ENCODE data around the gene HSCB.

The HSCB gene

DNA sequence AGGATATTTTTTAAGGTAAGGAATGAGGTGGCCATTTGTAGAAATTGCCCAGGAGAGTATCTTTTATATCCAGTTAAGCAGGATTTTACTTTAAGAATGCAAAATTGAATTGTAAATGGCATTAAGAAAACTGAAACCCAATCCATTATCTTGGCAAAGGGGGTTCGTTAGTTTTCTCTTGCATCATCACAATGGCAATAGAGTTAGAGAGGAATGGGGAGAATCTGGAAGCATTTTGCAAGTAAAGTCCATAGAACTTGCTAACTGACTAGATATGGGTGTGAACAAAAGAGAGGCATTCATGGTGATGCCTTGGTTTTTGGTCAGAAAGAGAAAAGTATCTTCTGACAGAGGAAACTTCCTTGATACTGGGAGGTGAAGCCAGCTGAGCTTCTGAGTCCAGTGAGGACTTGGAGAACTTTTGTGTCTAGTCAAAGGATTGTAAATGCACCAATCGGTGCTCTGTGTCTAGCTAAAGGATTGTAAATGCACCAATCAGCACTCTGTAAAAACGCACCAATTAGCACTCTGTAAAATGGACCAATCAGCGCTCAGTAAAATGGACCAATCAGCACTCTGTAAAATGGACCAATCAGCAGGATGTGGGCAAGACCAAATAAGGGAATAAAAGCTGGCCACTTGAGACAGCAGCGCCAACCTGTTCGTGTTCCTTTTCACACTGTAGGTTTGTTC is 27.0 kb downstream of the HSCB start:
- FAIRE-seq (no peak), DNase-seq (ENCODE audit: insufficient read length, low spot score) (no peak)
- no peak for TF ChIP-seq CTCF (IDR thresholded peaks at IDR 0.05; ENCODE audit: insufficient read depth, missing control alignments)

GRCh38 chr22:28769394-28770085 is 27.7 kb downstream of the HSCB start:
- no peak for TF ChIP-seq CTCF (IDR thresholded peaks at IDR 0.05; ENCODE audit: insufficient read depth, missing control alignments)
- no peak for DNase-seq (ENCODE audit: insufficient read length, low spot score)
- no peak for FAIRE-seq

DNA sequence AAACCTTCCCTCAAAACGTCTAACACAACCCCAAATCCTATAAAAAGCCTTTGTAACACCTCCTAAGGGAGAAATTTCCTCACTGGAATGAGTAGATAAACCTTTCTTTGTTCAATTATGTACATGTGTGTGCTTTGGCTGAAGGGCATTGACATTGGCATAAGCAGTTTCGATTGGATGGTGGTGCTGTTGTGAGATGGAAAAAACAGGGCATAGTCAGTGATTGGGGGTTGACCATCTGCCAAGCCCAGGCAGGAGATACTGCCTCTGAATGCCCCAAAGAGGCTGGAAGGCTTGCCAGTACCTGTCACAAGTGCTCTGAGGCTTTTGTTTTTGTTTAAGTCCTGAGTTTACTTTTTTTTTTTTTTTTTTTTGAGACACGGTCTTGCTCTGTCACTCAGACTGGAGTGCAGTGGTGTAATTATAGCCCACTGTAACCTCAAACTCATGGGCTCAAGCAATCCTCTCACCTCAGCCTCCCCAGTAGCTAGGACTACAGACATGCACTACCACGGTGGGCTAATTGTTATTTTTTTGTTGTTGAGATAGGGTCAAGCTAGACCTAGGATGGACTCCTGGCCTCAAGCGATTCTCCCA is 29.5 kb downstream of the HSCB start:
- FAIRE-seq: no peak
- no peak for DNase-seq (ENCODE audit: insufficient read length, low spot score)
- TF ChIP-seq CTCF (IDR thresholded peaks at IDR 0.05; ENCODE audit: insufficient read depth, missing control alignments): no peak

DNA sequence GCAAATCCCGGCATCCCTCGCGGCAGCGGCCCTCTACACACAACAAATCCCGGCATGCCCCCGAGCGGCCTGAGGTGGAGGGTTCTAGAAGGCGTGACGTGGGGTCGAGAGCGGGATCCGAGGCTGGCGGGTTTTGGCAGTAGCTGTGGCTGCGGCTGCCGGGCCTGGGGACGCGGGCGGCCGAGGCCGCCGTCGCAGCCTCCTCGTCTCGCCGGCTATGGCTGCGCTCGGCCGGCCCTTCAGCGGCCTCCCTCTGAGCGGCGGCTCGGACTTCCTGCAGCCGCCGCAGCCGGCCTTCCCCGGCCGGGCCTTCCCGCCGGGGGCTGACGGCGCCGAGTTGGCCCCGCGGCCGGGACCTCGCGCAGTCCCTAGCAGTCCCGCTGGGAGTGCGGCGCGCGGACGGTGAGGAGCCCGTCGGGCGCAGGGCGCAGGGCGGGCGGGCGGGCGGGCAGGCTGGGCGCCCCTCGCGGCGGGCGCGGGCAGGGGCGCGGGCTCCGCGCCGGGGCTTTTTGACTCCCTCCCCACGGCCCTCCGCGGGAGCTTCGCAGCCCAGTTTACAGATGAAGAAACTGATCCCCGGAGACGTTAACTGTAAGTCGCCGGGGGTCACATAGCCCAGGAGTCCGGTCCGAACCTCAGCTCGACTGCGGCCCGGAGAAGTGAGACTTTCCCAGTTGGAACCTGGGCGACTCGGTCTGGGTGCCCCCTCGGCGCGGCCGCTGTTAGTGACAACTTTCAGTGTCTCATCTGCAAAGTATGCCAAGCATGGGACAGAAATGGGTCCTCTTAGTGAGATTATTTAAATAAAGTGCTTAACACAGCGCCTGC is 31.0 kb downstream of the HSCB start, which contains the start of gene CCDC117:
Gene CCDC117 (plus strand): TSS at position 63 of the 828 bp plus-strand sequence. CDS start 155 bp downstream, at position 218.
- FAIRE-seq (no peak), DNase-seq (ENCODE audit: insufficient read length, low spot score) (peak; percentile 75)
- TF ChIP-seq CTCF (IDR thresholded peaks at IDR 0.05; ENCODE audit: insufficient read depth, missing control alignments): no peak

- DNase-seq (ENCODE audit: insufficient read length, low spot score) (no peak), FAIRE-seq (no peak)
- TF ChIP-seq CTCF (IDR thresholded peaks at IDR 0.05; ENCODE audit: insufficient read depth, missing control alignments): no peak
Measured at GRCh38 chr22:28773461-28773867, 31.6 kb downstream of the HSCB start.

GRCh38 chr22:28774378-28774777 is 32.5 kb downstream of the HSCB start:
- FAIRE-seq: no peak
- no peak for TF ChIP-seq CTCF (IDR thresholded peaks at IDR 0.05; ENCODE audit: insufficient read depth, missing control alignments)
- DNase-seq (ENCODE audit: insufficient read length, low spot score): no peak
